Neural progenitor cell (in vitro differentiated cells): ENCODE results near the gene GBP1.
"Not testable (repeated sequence)": the region's sequence is repeated elsewhere in the genome, so short reads cannot be mapped to it uniquely, and the experiment has no call there.

Experiments used
- CTCF ChIP-seq: fragments of 200-600 bp; sonication (generic); IDR thresholded peaks from 2 replicates; pipeline ENCODE4 v1.5.1; 2017; ENCODE audit warnings: antibody characterized with exemption, mild to moderate bottlenecking
- EZH2 ChIP-seq: fragments of 200-600 bp; sonication (generic); IDR thresholded peaks from 2 replicates; pipeline ENCODE4 v1.6.1; 2017; ENCODE audit warnings: antibody characterized with exemption, mild to moderate bottlenecking, moderate library complexity
- EZH2phosphoT487 ChIP-seq: fragments of 200-600 bp; sonication (generic); IDR thresholded peaks from 2 replicates; pipeline ENCODE4 v1.6.1; 2017; ENCODE audit warnings: antibody characterized with exemption

- TF ChIP-seq EZH2, CTCF, EZH2phosphoT487: not testable (repeated sequence)
Observed at GRCh38 chr1:89080068-89080467, 15.1 kb upstream of the GBP1 start.
